ENCODE measurements around the gene SNX25. TPM values are rescaled to one million over a fixed set of nuclear protein-coding genes. Genes with fewer than 3 reads are reported as not detected.

The SNX25 gene
- total and polyA plus RNA-seq, 10 donors = 9.6 to 49.6 (median 35.2) TPM

DNA sequence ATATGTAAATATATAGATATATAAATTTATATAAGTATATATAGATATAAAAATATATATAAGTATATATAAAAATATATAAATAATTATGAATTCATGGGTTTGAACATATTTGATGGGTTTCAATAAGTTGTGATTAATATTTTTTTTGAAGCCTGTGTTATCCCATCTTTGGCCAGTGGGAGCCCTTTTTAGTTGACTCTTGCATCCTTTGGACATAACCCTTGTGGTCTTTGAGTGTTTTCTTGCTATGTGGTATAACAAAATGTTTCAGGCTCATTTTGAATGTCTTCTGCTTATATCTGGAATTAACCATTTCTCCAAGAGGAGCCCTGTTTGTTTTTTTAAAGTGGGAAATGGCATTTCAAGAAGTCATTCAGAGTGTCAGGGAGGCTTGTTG is 15.2 kb downstream of the SNX25 start:
- H3K4me1 ChIP-seq = peaks cover 2 to 42% (median 12%) of the 10 kb centered on the region in 6 donors
- no peak for DNase-seq
- no peak for TF ChIP-seq POLR2AphosphoS5 (IDR thresholded peaks at IDR 0.05)
- TF ChIP-seq CTCF (IDR thresholded peaks at IDR 0.05 in 8 of 11, conservative IDR thresholded peaks at IDR 0.05 in 3 of 11) = peak in 2 of 11 experiments; percentile 7 to 15
- no peak for TF ChIP-seq POLR2A (IDR thresholded peaks at IDR 0.05)
- H3K9me3 ChIP-seq = no peaks in the 10 kb centered on the region
- intact Hi-C loops (cut with DNase I; ENCODE audit: low total_unique reads) = no loop called here
- H3K36me3 ChIP-seq = no peaks in the 10 kb centered on the region
- H3K27ac ChIP-seq = no peak overlapping the region
- H3K27me3 ChIP-seq (replicated peaks in 1 of 7) = no peaks in the 10 kb centered on the region
- H3K4me3 ChIP-seq = no peak overlapping the region

- H3K36me3 ChIP-seq = no peaks in the 10 kb centered on the region
- 95 to 100% (median 98%) methylated on average over 6 of the region's 6 CpGs for WGBS, 5 donors
- H3K27me3 ChIP-seq (replicated peaks in 1 of 7) = no peaks in the 10 kb centered on the region
- H3K4me1 ChIP-seq = peaks cover 0 to 30% (median 5%) of the 10 kb centered on the region in 6 donors
- no peak overlapping the region for H3K27ac ChIP-seq
- TF ChIP-seq POLR2A (IDR thresholded peaks at IDR 0.05) (no peak), CTCF (IDR thresholded peaks at IDR 0.05 in 8 of 11, conservative IDR thresholded peaks at IDR 0.05 in 3 of 11) (no peak), POLR2AphosphoS5 (IDR thresholded peaks at IDR 0.05) (no peak)
- DNase-seq = no peak
- intact Hi-C loops (cut with DNase I; ENCODE audit: low total_unique reads) = no loop called here
- H3K4me3 ChIP-seq = no peak overlapping the region
- no peaks in the 10 kb centered on the region for H3K9me3 ChIP-seq
These were observed 16.5 kb downstream of the SNX25 start for GRCh38 chr4:185225940-185226339.

- Histone ChIP-seq H3K4me1 (peaks cover 0 to 34% (median 7%) of the 10 kb centered on the region in 6 donors), H3K36me3 (no peaks in the 10 kb centered on the region), H3K9me3 (no peaks in the 10 kb centered on the region), H3K27me3 (replicated peaks in 1 of 7) (no peaks in the 10 kb centered on the region), H3K27ac (no peak overlapping the region), H3K4me3 (no peak overlapping the region)
- WGBS, 5 donors = 53 to 64% (median 60%) methylated on average over 4 of the region's 4 CpGs
- no peak for DNase-seq
- intact Hi-C loops (cut with DNase I; ENCODE audit: low total_unique reads) = no loop called here
- TF ChIP-seq CTCF (IDR thresholded peaks at IDR 0.05 in 8 of 11, conservative IDR thresholded peaks at IDR 0.05 in 3 of 11) = no peak
- TF ChIP-seq POLR2A (IDR thresholded peaks at IDR 0.05) = no peak
- TF ChIP-seq POLR2AphosphoS5 (IDR thresholded peaks at IDR 0.05) = no peak
These were observed 17.7 kb downstream of the SNX25 start for GRCh38 chr4:185227131-185227551.

GRCh38 chr4:185227713-185228278 is 18.4 kb downstream of the SNX25 start:
- no peak overlapping the region for H3K27ac ChIP-seq

More at GRCh38 chr4:185227713-185228278, 18.4 kb downstream of the SNX25 start:
- Histone ChIP-seq H3K36me3 (no peaks in the 10 kb centered on the region), H3K4me1 (peaks cover 0 to 40% (median 9%) of the 10 kb centered on the region in 6 donors), H3K27me3 (replicated peaks in 1 of 7) (no peaks in the 10 kb centered on the region), H3K4me3 (no peak overlapping the region), H3K9me3 (no peaks in the 10 kb centered on the region)
- WGBS, 5 donors = 91 to 96% (median 93%) methylated on average over 9 of the region's 9 CpGs
- TF ChIP-seq CTCF (IDR thresholded peaks at IDR 0.05 in 8 of 11, conservative IDR thresholded peaks at IDR 0.05 in 3 of 11) (no peak), POLR2A (IDR thresholded peaks at IDR 0.05) (no peak), POLR2AphosphoS5 (IDR thresholded peaks at IDR 0.05) (no peak)
- no peak for DNase-seq
- intact Hi-C loops (cut with DNase I; ENCODE audit: low total_unique reads) = no loop called here
